Activated CD8-positive, alpha-beta memory T cell treated with anti-CD3 and anti-CD28 coated beads for 48 hours (primary cell): ENCODE measurements around the gene AUTS2.

Source experiments
- DNase-seq, 3 experiments: peaks; one replicate each; pipeline ENCODE4 v3.0.0-alpha.2; 2020; ENCODE audit warnings: low read depth in 2 of 3, low spot score in 2 of 3

The AUTS2 gene

DNA sequence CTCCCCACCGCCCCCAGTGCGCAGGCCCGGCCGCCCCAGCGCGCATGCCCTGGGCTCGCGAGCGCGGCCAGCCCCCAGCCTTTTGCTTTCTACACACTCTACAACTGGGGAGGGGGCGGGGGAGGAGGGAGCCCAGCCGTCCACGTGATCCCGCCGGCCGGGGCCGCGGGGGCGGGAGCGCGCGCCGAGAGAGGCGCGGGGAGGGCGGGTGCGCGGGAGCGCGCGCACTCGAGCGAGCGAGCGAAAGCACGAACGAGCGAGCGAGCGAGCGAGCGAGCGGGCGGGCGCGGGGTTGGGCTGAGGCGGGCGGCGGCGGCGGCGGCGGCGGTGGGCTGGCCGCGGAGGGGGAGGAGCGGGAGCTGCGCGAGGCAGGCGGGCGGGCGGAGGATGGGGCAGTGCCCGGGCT is at the start of gene AUTS2:
AUTS2 (plus strand) TSS at position 395 of the 406 bp plus-strand sequence. CDS start 1,179 bp downstream, outside the sequence.
- DNase-seq, result peak in 2 of 3 experiments; percentile 2 to 30

GRCh38 chr7:69550991-69551390 is 47.3 kb upstream of the AUTS2 start:
- no peak for DNase-seq

DNA sequence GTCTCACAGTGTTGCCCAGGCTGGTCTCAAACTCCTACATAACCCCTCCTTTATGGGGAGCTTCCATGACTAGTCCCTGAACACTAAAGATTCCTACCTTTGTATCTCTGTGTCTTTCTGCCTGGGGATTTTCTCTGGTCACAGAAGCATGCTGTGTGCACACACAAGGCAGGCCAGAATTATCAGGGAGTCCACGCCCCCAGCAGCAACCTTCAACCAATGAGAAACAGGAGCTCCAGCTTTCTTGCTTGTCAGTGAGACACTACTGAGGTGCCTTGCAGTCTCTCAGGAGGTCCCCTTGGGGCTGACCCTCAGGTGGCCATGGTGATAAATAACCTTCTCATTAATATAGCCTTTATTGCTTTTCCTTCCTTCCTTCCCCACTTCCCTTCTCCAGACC is 45.1 kb upstream of the AUTS2 start:
- no peak for DNase-seq

GRCh38 chr7:69561266-69561960 is 36.9 kb upstream of the AUTS2 start:
- no peak for DNase-seq

DNA sequence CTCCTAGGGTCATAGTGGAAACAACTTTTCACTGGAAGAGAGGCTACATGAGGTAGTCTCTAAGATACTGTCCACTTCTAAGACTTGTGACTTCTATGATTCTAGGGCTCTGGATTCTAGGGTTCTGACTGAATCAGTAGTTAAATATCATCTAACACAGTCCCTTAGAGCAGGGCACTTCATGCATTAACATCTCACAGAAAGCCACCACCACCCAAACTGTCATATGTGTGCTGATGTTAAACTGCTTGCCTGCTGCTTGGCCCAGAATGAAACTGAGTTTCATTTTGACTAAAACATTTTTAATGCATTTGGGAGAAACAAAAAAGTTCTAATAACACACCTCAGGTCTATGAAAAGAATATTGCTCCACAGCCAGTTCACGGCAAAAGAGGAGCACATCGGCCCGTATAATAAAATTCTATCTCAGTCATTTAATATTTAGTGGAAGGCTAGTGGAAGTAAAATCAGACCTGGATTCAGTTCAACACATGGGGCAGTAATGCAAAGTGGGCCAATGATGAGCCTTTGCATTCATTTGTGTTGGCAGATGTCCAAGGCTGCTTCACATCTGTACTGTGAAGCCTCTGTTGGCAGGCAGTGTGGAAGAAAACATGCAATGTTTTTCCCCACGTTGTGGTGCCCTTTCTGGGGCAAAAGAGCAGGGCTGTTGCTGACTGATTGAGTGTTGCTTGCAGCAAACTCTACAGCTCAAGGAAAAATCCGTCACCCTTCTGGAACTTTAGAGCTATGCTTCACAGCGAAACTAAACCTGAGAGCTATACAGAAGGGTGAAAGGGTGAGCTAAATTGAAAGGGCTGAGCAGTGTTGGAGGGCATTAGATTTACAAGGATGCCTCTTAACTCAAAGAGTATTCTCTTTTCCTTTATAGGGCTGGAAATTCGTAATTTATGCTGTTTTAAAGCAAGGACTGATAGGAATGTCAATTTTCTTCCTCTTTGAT is 33.5 kb upstream of the AUTS2 start:
- no peak for DNase-seq

DNA sequence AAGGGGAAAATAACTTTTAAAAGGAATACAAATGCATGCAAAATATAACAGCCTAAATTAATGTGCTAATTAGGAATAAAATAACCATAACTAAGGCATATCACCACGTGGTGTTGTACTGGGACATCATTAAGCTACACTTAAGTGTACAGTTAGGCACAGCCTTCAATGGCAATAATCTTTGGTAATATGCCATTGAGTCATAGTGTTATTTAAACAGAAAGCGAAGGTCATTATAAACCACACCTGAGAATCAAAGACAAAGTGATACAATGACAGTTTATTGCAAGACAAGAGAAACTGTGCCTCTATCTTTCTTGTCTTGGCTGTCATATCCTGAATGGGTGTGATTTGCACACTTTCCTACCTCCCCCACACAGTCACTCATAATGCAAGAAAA is 30.5 kb upstream of the AUTS2 start:
- no peak for DNase-seq

- no peak for DNase-seq
Measured at GRCh38 chr7:69568266-69568665, 30.0 kb upstream of the AUTS2 start.

DNA sequence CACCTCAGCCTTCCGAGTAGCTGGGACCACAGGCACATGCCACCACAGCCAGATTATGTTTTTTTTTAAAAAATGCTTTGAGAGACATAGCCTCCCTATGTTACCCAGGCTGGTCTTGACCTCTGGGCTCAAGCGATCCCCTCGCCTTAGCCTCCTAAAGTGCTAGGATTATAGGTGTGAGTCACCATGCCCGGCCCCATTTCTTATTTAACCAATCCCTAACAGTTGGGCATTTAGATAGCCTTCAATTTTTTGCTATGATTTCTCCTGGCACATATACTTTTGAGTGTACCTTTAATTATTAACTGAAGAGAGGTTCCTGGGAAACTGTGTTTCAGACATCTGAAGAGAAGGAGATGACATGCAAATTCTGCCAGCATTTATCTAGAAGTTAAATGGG is 22.6 kb upstream of the AUTS2 start:
- no peak for DNase-seq

DNA sequence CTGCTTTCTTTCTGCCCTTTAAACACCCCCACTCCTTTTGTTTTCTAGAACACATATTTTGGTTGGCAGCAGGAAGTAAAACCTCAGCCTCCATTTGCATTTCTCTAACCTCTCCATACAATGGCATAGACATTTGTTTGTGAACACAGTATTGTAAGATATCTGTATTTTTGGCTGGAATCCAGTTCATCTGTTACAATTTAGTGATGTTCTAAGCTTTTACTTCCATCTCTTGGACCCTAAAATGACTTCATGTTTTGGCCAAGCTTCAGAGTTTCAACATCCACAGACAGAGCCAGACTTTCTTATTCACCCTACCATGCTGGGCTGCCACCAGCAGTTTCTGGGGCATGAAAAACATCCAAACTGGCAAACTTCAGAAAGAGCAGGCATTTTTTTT is 21.1 kb upstream of the AUTS2 start:
- no peak for DNase-seq

- DNase-seq, result no peak
Measured at GRCh38 chr7:69585169-69585568, 13.1 kb upstream of the AUTS2 start.

DNA sequence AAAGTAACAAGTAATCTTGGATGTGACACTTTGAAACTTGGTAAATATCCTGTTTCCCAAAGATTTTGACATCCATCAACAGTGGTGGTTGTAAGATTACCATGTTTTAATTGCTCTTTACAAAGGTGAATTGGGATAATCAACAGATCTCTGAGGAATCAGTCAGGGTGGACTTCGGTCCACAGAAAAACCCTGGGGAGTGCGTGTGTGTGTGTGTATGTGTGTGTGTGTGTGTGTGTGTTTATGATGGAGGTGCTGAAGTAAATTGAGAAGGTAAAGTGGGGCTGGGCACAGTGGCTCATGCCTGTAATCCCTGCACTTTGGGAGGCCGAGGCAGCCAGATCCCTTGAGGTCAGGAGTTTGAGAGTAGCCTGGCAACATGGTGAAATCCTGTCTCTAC is 12.0 kb upstream of the AUTS2 start:
- DNase-seq, result no peak

- DNase-seq, result no peak
Measured at GRCh38 chr7:69588773-69589172, 9.5 kb upstream of the AUTS2 start.

- DNase-seq, result no peak
Measured at GRCh38 chr7:69591805-69592204, 6.5 kb upstream of the AUTS2 start.

GRCh38 chr7:69593511-69593910 is 4.8 kb upstream of the AUTS2 start:
- DNase-seq, result no peak

DNA sequence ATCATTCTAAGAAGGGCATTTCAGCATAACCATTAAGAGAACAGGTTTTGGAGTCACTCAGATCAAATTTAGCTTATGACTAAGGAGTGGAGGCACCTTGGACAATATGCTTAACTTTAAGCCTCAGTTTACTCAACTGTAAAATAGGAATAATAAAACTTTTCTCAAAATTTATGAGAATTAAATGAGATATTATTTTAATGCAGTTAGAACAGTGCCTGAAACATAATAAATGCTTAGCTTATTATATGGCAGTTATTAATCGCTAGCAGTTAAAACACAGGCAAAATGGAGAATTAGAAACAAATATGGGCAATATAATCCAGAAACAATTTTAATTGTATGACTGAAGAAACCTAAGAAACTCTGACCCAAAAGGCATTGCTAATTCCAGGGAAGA is 2.9 kb upstream of the AUTS2 start:
- no peak for DNase-seq

DNA sequence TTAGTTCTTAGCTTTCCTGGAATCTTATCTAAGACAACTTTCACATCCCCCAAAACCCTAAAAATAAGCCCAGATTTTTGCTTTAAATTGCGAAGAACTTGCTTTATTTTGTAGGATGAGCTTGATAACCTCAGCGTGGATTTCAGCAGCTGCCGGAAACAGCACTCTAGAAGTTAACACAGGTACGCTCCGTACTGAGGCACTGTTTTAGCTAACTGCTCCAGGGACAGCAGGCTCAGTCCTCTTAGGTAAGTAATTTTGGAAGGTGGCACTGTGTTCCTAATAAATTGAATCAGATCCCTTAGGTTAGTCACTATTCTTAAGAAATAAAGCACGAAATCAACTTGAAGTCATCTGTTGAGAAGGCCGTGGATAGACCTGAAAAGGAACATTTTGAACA is 2.2 kb upstream of the AUTS2 start:
- DNase-seq, result no peak

- no peak for DNase-seq
Measured at GRCh38 chr7:69596723-69597277, 1.5 kb upstream of the AUTS2 start.

DNA sequence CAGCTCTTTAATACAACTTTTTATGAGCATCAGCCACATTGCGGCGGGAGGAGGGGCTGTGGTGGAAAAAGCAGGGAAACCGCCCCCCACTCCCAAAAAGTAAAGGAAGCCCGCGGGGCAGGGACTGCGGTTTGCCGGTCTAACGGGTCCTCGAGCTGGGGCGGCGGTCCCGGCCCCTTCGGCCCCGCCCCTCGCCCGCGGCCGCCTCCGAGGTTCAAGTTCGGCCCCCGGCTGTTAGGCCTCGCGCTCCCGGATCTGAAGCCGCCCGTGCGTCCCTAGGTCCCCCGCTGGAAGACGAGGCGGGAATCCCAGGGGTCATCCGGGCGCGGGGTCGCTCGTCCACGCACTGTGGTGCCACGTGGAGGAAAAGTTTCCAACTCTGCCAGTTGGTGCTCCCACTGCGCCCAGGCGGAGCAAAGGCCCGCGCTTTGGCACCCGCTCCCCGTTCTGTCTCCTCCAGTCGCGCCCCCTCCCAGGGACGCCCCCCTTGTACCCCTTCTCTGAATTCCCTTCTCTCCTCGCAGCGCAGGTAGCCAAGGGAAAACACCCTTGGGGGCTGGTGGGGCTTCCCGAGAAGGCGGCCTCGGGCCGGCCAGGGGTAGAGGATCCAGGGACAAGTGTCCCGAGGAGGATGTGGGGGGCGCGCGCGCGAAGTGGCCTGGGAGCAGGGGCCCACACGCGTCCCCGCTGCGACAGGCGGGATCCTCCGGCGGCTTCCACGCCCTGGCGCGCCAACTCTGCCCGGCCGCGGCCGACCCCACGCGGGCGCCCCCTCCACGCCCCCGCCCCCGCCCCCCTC is 798 bp upstream of the AUTS2 start:
- no peak for DNase-seq

DNA sequence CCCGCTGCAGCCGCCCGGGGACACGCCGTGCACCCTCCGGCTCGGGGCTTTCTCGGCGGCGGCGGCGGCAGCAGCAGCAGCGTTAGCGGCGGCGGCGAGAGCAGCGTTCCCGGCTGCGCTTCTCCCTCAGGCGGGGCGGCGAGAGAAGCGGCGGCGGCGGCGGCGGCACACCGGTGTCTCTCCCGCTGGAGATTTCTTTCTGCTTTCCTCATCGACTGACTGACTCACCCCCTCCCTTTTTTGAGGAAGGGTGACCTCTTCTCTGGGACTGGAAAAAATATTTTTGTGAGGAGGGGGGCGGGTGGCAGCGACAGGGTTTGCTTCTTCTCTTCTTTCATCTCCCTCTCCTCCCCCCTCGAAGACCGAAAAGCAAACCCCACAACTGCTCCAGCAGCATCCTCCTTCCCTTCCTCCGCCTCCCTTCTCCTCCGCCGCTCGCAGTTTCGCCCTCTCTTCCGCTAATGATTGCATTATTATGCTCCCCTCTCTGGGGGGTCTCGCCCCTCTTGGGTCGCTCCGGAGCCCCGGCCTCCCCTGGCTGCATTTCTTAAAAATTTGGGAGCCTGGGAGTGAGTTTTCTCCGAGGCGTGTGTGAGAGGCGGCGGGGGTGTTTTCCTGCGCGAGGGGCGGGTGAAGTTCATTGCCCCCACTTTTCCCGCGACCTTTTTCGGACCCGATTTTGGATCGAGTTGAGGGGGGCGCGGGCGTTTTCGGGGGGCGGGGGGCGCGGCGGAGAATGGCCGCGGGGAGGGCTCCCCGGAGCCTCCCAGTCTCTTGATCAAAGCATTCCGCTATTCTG is 411 bp downstream of the AUTS2 start:
- DNase-seq, result no peak

GRCh38 chr7:69599286-69599954 is 1.1 kb downstream of the AUTS2 start:
- DNase-seq, result no peak
